Erythroblast (primary cell): ENCODE results near the gene UBN1.

Source experiments
- GATA1 ChIP-seq: IDR thresholded peaks from 2 replicates; pipeline ENCODE4 v1.6.1; 2011; ENCODE audit warnings: low read depth, mild to moderate bottlenecking, control low read depth, low read length, moderate library complexity
- POLR2A ChIP-seq: IDR thresholded peaks from 2 replicates; pipeline ENCODE4 v1.6.1; 2011; ENCODE audit warnings: mild to moderate bottlenecking, low read length

- TF ChIP-seq POLR2A (no peak), GATA1 (no peak)
These were observed 15.4 kb downstream of the UBN1 start for GRCh38 chr16:4862639-4863038.
